WTC11 (cell line): ENCODE data around the gene USP37.

Source experiments
- CREB1 ChIP-seq: sonication (generic); formaldehyde crosslinking; IDR thresholded peaks from 2 replicates; pipeline ENCODE4 v1.8.0; 2023; ENCODE audit warnings: mild to moderate bottlenecking, missing genetic modification reagents
- ESRRA ChIP-seq: sonication (generic); formaldehyde crosslinking; IDR thresholded peaks from 2 replicates; pipeline ENCODE4 v1.8.1; 2022; ENCODE audit warnings: mild to moderate bottlenecking, missing genetic modification reagents, borderline replicate concordance
- ETV6 ChIP-seq: sonication (generic); formaldehyde crosslinking; IDR thresholded peaks from 2 replicates; pipeline ENCODE4 v1.8.1; 2022; ENCODE audit warnings: mild to moderate bottlenecking, missing genetic modification reagents
- JUN ChIP-seq: sonication (generic); formaldehyde crosslinking; IDR thresholded peaks from 2 replicates; pipeline ENCODE4 v1.8.0; 2023; ENCODE audit warnings: mild to moderate bottlenecking, missing genetic modification reagents
- MXD4 ChIP-seq: fragments of 250-450 bp; sonication (Bioruptor Pico); IDR thresholded peaks from 2 replicates; pipeline ENCODE4 v1.8.0; 2021; ENCODE audit warnings: mild to moderate bottlenecking, moderate library complexity, borderline replicate concordance
- TCF7 ChIP-seq: sonication (generic); formaldehyde crosslinking; IDR thresholded peaks from 2 replicates; pipeline ENCODE4 v1.8.0; 2022; ENCODE audit warnings: mild to moderate bottlenecking, low read depth, missing genetic modification reagents, moderate library complexity
- TF ChIP-seq, protein P1 (sequence below): sonication (generic); formaldehyde crosslinking; IDR thresholded peaks from 2 replicates; pipeline ENCODE4 v1.8.0; 2022; ENCODE audit warnings: mild to moderate bottlenecking, missing genetic modification reagents
- TF ChIP-seq, protein P2 (sequence below): sonication (generic); formaldehyde crosslinking; IDR thresholded peaks from 2 replicates; pipeline ENCODE4 v1.8.0; 2022; ENCODE audit warnings: mild to moderate bottlenecking, missing genetic modification reagents
- TF ChIP-seq, protein P3 (sequence below): fragments of 200-600 bp; IDR thresholded peaks from 2 replicates; pipeline ENCODE4 v1.8.0; 2022; ENCODE audit warnings: antibody characterized with exemption
- TF ChIP-seq, protein P4 (sequence below): sonication (generic); formaldehyde crosslinking; IDR thresholded peaks from 2 replicates; pipeline ENCODE4 v1.8.0; 2022; ENCODE audit warnings: mild to moderate bottlenecking, missing genetic modification reagents
- TF ChIP-seq, protein P5 (sequence below): sonication (generic); formaldehyde crosslinking; IDR thresholded peaks from 2 replicates; pipeline ENCODE4 v1.8.1; 2023; ENCODE audit warnings: mild to moderate bottlenecking, missing genetic modification reagents
- TF ChIP-seq, protein P6 (sequence below): sonication (generic); formaldehyde crosslinking; IDR thresholded peaks from 2 replicates; pipeline ENCODE4 v1.8.0; 2023; ENCODE audit warnings: missing genetic modification reagents, mild to moderate bottlenecking, borderline replicate concordance
- TF ChIP-seq, protein P7 (sequence below): fragments of 250-450 bp; sonication (Bioruptor Pico); IDR thresholded peaks from 2 replicates; pipeline ENCODE4 v1.9.0; 2021; ENCODE audit warnings: mild to moderate bottlenecking

DNA sequence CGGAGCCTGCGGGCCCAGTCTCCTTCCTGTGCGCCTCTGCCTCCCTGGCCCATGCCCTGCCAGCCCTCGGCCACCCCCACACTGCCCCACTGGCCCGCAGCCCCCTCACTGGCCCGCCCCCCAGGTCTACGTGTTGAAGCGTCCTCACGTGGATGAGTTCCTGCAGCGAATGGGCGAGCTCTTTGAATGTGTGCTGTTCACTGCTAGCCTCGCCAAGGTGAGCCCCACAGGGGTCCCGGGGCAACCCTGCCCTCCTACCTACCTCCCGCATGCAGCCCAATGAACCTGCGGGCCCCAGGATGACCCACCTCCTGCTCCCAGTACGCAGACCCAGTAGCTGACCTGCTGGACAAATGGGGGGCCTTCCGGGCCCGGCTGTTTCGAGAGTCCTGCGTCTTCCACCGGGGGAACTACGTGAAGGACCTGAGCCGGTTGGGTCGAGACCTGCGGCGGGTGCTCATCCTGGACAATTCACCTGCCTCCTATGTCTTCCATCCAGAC lies 165.2 kb downstream of the USP37 start:
- TF ChIP-seq, protein P1, sequence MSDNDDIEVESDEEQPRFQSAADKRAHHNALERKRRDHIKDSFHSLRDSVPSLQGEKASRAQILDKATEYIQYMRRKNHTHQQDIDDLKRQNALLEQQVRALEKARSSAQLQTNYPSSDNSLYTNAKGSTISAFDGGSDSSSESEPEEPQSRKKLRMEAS (CRISPR knock-in tag): no peak
- TF ChIP-seq ESRRA (CRISPR knock-in tag) (no peak), JUN (CRISPR knock-in tag) (no peak), CREB1 (CRISPR knock-in tag) (no peak), TCF7 (no peak), MXD4 (no peak), ETV6 (no peak)
- TF ChIP-seq, protein P2, sequence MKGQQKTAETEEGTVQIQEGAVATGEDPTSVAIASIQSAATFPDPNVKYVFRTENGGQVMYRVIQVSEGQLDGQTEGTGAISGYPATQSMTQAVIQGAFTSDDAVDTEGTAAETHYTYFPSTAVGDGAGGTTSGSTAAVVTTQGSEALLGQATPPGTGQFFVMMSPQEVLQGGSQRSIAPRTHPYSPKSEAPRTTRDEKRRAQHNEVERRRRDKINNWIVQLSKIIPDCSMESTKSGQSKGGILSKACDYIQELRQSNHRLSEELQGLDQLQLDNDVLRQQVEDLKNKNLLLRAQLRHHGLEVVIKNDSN (CRISPR knock-in tag): no peak
- TF ChIP-seq, protein P3, sequence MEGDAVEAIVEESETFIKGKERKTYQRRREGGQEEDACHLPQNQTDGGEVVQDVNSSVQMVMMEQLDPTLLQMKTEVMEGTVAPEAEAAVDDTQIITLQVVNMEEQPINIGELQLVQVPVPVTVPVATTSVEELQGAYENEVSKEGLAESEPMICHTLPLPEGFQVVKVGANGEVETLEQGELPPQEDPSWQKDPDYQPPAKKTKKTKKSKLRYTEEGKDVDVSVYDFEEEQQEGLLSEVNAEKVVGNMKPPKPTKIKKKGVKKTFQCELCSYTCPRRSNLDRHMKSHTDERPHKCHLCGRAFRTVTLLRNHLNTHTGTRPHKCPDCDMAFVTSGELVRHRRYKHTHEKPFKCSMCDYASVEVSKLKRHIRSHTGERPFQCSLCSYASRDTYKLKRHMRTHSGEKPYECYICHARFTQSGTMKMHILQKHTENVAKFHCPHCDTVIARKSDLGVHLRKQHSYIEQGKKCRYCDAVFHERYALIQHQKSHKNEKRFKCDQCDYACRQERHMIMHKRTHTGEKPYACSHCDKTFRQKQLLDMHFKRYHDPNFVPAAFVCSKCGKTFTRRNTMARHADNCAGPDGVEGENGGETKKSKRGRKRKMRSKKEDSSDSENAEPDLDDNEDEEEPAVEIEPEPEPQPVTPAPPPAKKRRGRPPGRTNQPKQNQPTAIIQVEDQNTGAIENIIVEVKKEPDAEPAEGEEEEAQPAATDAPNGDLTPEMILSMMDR: no peak
- TF ChIP-seq, protein P4, sequence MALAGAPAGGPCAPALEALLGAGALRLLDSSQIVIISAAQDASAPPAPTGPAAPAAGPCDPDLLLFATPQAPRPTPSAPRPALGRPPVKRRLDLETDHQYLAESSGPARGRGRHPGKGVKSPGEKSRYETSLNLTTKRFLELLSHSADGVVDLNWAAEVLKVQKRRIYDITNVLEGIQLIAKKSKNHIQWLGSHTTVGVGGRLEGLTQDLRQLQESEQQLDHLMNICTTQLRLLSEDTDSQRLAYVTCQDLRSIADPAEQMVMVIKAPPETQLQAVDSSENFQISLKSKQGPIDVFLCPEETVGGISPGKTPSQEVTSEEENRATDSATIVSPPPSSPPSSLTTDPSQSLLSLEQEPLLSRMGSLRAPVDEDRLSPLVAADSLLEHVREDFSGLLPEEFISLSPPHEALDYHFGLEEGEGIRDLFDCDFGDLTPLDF (CRISPR knock-in tag): no peak
- TF ChIP-seq, protein P5, sequence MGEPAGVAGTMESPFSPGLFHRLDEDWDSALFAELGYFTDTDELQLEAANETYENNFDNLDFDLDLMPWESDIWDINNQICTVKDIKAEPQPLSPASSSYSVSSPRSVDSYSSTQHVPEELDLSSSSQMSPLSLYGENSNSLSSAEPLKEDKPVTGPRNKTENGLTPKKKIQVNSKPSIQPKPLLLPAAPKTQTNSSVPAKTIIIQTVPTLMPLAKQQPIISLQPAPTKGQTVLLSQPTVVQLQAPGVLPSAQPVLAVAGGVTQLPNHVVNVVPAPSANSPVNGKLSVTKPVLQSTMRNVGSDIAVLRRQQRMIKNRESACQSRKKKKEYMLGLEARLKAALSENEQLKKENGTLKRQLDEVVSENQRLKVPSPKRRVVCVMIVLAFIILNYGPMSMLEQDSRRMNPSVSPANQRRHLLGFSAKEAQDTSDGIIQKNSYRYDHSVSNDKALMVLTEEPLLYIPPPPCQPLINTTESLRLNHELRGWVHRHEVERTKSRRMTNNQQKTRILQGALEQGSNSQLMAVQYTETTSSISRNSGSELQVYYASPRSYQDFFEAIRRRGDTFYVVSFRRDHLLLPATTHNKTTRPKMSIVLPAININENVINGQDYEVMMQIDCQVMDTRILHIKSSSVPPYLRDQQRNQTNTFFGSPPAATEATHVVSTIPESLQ (CRISPR knock-in tag): no peak
- TF ChIP-seq, protein P6, sequence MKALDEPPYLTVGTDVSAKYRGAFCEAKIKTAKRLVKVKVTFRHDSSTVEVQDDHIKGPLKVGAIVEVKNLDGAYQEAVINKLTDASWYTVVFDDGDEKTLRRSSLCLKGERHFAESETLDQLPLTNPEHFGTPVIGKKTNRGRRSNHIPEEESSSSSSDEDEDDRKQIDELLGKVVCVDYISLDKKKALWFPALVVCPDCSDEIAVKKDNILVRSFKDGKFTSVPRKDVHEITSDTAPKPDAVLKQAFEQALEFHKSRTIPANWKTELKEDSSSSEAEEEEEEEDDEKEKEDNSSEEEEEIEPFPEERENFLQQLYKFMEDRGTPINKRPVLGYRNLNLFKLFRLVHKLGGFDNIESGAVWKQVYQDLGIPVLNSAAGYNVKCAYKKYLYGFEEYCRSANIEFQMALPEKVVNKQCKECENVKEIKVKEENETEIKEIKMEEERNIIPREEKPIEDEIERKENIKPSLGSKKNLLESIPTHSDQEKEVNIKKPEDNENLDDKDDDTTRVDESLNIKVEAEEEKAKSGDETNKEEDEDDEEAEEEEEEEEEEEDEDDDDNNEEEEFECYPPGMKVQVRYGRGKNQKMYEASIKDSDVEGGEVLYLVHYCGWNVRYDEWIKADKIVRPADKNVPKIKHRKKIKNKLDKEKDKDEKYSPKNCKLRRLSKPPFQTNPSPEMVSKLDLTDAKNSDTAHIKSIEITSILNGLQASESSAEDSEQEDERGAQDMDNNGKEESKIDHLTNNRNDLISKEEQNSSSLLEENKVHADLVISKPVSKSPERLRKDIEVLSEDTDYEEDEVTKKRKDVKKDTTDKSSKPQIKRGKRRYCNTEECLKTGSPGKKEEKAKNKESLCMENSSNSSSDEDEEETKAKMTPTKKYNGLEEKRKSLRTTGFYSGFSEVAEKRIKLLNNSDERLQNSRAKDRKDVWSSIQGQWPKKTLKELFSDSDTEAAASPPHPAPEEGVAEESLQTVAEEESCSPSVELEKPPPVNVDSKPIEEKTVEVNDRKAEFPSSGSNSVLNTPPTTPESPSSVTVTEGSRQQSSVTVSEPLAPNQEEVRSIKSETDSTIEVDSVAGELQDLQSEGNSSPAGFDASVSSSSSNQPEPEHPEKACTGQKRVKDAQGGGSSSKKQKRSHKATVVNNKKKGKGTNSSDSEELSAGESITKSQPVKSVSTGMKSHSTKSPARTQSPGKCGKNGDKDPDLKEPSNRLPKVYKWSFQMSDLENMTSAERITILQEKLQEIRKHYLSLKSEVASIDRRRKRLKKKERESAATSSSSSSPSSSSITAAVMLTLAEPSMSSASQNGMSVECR (CRISPR knock-in tag): no peak
- TF ChIP-seq, protein P7, sequence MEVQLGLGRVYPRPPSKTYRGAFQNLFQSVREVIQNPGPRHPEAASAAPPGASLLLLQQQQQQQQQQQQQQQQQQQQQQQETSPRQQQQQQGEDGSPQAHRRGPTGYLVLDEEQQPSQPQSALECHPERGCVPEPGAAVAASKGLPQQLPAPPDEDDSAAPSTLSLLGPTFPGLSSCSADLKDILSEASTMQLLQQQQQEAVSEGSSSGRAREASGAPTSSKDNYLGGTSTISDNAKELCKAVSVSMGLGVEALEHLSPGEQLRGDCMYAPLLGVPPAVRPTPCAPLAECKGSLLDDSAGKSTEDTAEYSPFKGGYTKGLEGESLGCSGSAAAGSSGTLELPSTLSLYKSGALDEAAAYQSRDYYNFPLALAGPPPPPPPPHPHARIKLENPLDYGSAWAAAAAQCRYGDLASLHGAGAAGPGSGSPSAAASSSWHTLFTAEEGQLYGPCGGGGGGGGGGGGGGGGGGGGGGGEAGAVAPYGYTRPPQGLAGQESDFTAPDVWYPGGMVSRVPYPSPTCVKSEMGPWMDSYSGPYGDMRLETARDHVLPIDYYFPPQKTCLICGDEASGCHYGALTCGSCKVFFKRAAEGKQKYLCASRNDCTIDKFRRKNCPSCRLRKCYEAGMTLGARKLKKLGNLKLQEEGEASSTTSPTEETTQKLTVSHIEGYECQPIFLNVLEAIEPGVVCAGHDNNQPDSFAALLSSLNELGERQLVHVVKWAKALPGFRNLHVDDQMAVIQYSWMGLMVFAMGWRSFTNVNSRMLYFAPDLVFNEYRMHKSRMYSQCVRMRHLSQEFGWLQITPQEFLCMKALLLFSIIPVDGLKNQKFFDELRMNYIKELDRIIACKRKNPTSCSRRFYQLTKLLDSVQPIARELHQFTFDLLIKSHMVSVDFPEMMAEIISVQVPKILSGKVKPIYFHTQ (CRISPR knock-in tag): no peak
